ENCODE data around the gene CD79A. TPM values are rescaled to one million over a fixed set of nuclear protein-coding genes. Genes with fewer than 3 reads are reported as not detected.
"Not testable (repeated sequence)": the region's sequence is repeated elsewhere in the genome, so short reads cannot be mapped to it uniquely, and the experiment has no call there.

CD79A gene
- total RNA-seq, 1 experiment from 2014 or later: 1.0 TPM

DNA sequence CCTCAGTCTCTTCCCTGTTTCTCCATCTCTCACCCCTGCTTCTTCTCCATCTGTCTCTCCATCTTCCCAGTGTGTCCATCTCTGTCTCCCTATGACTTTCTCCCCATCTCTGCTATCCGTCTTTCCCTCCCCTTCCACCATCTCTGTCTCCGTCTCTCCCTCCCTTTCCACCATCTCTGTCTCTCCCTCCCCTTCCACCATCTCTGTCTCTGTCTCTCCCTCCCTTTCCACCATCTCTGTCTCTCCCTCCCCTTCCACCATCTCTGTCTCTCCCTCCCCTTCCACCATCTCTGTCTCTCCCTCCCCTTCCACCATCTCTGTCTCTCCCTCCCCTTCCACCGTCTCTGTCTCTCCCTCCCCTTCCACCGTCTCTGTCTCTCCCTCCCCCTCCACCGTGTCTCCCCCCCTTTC is 37.4 kb downstream of the CD79A start:
- in situ Hi-C loops (cut with HindIII; ENCODE audit: low sequenced_read_pairs); DNase-seq (ENCODE audit: low spot score): not testable (repeated sequence)

DNA sequence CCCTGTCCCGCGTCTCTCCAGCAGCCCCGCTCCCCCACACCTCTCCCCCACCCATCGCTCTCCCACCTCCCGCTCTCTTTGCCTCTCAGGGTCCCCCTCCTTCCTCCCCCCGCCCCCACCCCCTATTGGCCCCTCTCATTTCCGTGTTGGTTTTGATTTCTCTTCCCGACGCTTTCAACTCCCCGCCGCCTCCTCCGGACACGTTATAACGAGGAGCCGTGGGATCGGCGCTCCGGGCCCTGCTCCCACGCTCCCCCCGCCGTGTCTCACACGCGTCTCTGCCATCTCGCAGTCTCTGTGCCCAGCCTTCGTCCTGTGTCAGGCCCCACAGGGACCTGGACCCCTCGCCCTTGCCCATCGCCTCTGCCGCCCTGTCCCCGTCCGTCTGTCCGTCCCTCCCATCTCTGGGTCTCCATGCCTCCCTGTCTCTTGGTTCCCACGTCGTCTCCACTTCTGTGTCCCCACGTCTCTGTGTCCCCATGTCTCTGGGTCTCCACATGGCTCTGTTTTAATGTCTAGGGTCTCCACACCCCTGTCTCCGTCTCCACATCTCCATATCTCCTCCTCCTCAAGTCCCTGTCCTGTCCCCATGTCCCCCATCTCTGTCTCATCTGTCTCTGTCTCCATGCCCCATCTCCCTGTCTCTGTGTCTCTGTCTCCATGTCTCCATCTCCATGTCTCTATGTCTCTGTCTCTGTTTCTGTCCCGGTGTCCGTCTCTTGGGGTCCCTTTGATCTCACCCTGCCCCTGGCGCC is 38.1 kb downstream of the CD79A start:
- DNase-seq (ENCODE audit: low spot score): no peak
- in situ Hi-C loops (cut with HindIII; ENCODE audit: low sequenced_read_pairs): no loop called here

DNA sequence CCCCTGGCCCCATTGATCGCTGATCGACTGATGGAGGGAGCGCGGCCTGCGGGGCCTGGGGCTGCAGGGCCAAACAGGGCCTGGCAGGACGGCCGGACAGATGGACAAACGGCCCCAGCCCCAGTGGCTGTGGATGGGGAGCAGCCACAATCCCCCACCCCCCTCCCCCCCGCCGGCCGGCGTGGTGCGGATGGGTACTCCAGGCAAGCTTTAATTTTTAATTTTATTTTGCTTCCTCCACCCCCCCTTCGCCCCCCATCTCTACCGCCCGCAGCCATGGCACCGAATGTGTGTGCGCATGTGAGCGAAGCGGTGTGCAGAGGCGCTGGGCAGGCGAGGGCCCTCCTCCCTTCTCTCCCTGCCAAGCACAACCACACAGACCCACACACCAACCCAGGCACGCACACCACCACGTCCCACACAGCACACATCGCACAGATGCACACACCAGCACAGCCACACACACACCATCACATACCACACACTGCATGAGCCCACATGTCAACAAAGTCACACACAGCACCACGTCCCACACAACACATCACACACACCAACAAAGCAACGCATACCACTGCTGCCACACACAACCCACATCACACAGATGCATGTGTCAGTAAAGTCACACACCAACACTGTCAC is 38.8 kb downstream of the CD79A start:
- in situ Hi-C loops (cut with HindIII; ENCODE audit: low sequenced_read_pairs): no loop called here
- no peak for DNase-seq (ENCODE audit: low spot score)

DNA sequence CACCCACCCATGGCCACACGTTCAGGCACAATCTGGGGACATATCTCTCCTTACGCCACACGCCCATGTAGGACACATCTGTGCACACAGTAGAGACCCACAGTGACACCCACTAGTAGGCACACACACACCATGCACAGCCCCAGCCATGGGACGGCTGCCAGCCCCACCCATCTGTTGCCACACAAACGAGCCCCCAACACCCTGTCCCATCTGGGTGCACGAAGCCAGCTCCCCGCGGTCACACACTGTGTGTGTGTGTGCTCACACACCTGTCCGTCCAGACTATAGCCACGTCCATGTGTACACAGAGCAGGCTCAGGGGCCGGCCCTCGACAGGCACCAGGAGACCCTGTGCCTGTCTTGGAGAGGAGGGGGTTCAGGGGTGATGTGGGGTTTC is 40.6 kb downstream of the CD79A start:
- in situ Hi-C loops (cut with HindIII; ENCODE audit: low sequenced_read_pairs): no loop called here
- DNase-seq (ENCODE audit: low spot score): no peak

DNA sequence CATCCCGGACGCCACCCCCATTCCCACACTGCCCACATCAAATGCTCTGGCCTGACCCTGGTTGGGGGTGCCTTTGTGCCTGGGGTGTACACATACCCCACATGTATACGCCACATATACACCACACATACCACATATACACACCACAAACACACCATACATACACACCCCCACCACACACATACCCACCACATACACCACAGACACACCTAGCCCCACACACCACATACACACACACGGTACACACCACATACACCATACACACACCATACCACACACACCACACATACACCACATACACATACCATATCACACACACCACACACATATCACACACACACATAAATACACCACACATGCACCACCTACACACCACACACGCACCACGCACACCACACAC is 41.0 kb downstream of the CD79A start:
- no peak for DNase-seq (ENCODE audit: low spot score)
- in situ Hi-C loops (cut with HindIII; ENCODE audit: low sequenced_read_pairs): no loop called here

DNA sequence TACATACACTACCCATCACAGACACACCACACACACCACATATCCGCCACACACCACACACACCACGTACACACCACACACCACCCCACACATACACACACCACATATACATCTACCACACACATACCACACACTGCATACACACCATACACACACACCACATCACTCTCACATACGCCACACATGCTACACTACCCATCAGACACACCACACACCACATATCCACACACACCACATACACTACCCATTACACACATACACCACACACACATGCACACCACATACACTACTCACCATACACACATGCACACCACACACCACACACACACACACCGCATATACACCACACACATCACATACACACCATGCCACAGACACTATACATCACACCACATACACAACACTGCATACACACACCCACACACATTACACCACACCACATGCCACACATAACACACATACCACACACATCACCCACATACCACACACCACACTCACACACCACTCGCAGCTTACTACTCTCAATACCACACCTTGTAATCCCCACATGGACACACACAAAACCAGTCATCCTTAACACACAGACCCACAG is 41.7 kb downstream of the CD79A start:
- DNase-seq (ENCODE audit: low spot score): no peak
- in situ Hi-C loops (cut with HindIII; ENCODE audit: low sequenced_read_pairs): no loop called here

DNA sequence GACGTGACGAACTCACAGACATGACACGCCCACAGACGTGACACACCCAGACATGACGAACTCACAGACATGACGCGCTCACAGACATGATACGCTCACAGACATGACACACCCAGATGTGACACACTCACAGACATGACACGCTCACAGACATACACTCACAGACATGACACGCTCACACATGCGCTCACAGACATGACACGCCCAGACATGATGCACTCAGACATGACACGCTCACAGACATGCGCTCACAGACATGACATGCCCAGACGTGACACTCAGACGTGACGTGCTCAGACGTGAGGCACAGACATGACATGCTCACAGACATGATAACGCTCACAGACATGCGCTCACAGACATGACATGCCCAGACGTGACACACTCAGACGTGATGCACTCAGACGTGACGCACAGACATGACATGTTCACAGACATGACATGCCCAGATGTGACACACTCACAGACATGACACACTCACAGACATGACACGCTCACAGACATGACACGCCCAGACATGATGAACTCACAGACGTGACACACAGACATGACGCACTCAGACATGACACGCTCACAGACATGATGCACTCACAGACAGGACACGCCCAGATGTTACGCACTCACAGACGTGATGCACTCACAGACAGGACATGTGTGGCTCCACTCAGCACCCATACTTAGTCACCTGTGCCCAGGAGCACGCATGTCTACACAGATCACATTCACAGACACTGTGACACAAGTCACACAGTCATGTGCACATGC is 43.1 kb downstream of the CD79A start:
- in situ Hi-C loops (cut with HindIII; ENCODE audit: low sequenced_read_pairs): no loop called here
- no peak for DNase-seq (ENCODE audit: low spot score)

DNA sequence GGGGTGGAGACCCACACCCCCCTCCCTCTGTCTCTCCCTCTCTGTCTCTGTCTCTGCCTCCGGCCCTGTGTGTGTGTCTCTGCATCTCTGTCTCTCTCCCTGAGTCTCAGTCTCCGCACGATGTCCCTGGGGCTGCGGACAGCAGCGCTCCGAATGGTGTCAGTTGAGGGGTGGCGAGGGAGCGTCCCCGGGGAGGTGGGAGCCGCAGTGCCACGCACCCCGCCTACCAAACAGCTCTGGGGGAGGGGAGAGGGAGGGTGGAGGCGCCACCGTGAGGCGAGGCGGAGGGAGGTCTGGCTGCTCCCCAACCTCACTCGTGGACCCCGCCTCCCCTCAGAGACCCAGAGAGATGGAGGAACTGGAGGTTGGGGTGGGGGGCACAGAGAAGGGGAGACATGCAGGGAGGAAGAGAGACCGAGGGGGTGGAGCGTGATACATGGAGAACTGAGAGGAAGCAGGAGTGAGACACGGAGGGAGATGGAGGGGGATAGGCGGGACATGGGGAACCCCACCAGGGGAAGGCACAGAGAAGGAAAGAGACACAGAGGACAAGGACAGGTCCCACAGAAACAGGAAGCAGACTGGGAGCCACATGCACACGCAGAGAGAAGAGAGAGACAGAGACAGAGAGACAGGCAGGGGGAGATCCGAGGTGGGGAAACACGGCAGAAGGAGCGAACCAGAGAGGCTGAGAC is 44.0 kb downstream of the CD79A start:
- DNase-seq (ENCODE audit: low spot score): no peak
- in situ Hi-C loops (cut with HindIII; ENCODE audit: low sequenced_read_pairs): no loop called here

DNA sequence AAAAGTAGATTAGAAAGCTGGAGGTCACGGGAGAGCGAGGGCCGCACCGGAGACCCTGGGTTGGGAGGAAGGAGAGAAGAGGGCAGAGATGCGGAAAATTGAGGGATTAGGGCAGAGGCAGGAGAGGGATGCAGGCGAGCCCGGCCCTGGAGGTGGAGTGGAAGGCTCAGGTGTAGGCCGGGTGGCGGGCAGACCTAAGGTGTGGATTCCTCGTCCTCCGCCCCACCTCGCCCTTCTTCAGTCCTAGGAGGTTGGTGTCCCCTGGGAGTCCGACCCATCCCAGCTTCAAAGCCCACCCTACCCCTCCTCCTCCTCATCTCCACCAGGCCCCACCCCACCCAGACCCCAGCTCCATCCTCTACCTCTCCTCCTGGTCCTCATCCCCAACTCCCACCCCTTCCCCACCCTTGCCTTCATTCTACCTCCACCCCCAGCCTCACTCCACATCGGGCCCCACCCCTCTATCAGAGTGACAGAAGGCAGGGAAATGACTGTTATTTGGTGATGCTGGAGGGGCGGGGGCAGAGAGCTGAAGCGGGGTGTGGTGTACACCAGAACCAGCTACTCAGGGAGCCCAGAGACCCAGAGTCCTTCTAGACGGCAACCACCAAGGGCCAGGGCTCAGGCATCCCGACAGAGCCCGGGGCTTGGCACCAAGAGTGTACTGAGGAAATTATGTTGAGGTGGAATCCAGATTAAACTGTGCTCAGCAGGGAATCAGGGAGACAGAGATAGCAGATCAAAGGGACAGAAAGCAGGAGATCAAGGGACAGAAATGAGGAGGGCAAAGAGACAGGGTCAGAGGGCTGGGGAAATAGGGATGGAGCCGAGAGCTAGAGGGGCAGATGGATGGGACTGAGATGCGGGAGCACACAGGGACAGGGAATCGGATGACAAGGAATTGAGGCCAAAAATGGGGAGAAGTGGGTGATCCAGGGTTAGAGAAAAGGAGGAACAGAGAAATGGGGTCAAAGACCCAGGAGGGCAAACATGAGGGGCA is 44.8 kb downstream of the CD79A start:
- in situ Hi-C loops (cut with HindIII; ENCODE audit: low sequenced_read_pairs): no loop called here
- no peak for DNase-seq (ENCODE audit: low spot score)

DNA sequence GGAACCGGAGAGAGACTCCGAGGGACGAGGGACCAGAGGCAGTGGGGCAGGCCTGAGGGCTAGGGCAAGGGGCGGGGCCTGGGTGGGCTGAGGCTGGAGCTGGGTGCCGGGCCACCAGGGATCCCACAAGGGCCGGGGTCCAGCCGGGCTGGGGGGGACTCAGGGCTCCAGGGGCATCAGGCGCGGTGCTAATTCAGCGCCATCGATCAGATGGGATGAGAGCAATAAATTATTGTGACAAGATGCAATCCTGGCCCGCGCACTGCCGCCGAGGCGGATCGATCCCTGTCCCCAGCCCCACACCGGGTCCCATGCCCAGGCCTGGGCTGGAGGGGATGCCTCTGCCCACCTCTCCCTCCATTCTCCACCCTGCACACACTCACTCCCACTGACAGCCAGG is 45.5 kb downstream of the CD79A start:
- in situ Hi-C loops (cut with HindIII; ENCODE audit: low sequenced_read_pairs): no loop called here
- DNase-seq (ENCODE audit: low spot score): no peak

DNA sequence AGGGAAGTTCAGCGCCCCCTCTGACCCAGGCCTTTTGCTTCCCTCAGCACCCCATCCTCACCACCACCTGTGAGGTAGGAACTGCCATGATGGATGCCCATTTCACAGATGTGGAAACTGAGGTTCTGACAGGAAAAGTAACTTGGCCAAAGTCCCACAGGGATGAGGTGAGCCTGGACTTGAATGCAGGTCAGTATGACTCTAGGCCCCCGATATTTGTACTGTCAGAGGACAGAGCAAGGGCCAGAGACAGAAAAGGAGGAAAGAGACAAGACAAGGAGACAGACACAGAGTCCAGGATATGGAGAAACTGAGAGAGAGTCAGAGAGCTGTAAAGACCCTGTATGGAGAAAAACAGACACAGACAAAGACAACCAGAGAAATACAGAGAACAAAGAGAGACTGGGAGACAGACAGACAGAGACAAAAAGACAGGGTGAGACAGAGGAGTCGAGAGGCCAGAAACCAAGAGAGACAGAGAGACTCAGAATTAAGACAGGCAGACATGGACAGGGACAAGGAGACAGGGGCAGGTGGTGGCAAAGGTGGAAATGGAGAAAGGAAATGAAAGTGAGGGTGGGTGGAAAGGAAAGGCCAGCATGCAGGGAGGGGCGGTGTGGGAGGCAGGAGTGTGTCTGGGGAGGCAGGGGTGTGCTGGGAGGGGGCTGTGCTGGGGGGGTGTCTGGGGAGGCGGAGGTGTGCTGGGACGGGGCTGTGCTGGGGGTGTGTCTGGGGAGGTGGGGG is 46.1 kb downstream of the CD79A start:
- in situ Hi-C loops (cut with HindIII; ENCODE audit: low sequenced_read_pairs): no loop called here
- no peak for DNase-seq (ENCODE audit: low spot score)

DNA sequence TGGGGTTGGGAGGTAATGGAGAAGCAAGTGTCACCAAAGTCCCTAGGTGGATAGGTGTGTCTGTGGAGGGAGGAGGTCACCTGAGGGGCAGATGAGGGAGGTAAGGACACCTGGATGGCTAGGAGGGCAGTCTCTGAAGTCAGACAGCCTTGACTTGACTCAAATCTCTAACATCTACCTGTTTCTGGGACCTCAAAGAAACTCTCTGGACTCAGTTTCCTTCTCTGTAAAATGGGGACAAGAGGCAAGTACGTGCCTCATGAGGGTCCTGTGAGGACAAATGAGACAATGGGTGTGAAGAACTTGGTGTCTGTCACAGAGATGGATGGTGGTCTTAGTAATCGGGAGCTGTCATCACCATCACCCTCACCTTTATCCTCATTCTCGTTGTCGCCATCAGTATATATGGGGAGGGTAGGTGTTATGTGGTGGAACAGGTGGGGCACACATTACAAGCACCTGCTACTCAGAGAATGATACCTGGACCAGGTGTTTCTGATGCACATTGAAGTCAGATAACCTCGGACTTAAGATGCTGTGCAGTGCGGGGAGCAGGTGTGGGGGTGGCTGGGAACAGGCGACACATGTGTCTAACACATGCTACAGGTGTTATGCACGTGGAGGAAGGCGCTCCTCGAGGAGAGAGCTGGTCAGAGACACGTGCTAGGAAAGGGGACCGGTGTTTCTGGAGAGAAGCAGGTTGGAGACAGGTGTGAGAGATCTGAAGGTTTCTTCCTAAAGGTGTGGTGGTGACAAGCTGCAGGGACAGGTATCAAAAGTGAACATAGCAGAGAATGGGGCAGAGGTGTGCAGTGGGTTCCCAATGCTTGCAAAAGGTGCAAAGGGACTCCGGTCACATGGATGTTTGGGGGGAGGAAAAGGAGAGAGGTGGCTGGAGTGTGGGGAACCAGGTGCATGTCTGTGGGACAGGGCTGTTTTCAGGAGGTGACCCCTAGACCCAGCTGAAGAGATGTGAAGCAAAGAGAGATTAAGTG is 47.4 kb downstream of the CD79A start:
- DNase-seq (ENCODE audit: low spot score): no peak
- in situ Hi-C loops (cut with HindIII; ENCODE audit: low sequenced_read_pairs): no loop called here

DNA sequence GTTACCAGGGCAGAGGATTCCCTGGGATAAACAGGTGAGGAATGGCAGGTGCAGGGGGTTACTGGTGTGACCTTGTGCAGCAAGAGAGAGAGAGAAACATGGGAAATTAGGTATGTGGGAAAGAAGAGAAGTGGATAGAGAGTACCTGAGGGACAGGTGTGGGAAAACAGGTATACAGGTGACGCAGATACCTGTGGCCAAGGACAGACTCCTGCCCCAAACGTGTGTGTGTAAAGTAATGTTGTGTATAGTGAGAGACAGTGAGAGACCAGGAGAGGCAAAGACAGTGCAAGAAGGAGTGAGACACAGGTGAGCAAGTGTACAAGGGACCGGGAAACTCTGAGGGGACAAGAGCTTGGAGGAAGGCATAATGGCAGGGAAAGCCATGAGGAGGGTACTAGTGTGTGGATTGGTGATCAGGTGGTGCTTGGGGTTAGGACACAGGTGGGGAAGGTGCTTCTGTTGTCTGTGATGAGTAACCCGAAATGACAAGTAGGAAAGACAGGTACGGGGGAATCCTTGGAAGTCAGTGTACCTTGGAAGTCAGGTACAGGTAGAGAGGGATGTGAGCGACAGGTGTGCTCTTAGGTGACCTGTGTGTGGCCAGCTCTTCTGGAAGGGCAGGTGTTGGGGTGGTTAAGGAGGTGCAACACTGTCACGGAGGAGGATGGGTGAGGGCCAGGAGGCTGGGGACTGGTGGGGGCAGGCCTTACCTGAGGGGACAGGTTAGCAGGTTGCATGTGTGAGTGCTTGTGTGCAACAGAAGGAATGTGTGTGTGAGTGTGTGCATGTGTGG is 48.3 kb downstream of the CD79A start:
- no peak for DNase-seq (ENCODE audit: low spot score)
- in situ Hi-C loops (cut with HindIII; ENCODE audit: low sequenced_read_pairs): no loop called here

DNA sequence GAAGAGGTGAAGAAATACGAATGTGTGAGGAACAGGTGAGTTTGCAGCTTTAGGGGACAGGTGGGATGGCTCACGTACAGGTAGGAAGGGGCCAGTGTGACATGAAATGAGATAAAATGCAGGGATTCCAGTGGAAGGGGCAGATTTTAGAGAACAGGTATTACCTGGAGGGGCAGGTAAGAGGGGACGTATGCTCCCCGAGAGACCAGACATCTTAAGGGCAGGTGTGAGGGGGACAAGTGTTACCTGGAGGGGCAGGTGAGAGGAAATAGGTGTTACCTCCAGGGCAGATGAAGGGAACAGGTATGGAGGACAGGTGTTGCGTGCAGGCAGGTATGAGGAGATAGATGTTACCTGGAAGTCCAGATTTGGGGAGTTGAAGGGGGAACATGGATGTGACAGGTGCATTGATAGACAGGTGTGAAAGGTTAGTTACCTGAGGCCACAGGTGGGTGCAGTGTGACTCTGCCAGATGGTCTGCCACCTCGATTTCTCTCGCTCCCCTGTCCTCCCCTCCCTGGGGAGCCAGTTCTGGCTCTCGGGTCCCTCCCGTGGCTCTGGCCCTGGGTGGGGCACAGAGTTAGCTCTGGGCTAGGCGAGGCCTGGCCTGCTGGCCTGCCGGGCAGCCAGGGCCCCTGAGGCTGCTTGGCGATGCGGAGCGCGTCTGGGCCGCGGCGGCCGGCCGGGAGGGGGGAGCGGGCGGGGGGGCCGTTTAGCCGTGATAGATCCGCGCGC is 49.1 kb downstream of the CD79A start:
- in situ Hi-C loops (cut with HindIII; ENCODE audit: low sequenced_read_pairs): no loop called here
- no peak for DNase-seq (ENCODE audit: low spot score)
